H1 (cell line): ENCODE measurements around the gene ENOSF1. TPM values are rescaled to one million over a fixed set of nuclear protein-coding genes. Genes with fewer than 3 reads are reported as not detected.

Source experiments
- CTCF ChIA-PET: fragments of 300-600 bp; sonication (Branson Sonifier 250); formaldehyde crosslinking; loops from one replicate; lab custom pipeline; 2021; ENCODE audit not compliant: partially characterized antibody; lab: Charles Lee
- POLR2A ChIA-PET: fragments of 300-600 bp; sonication (Branson Sonifier 250); formaldehyde crosslinking; loops from one replicate; lab custom pipeline; 2021; ENCODE audit warnings: inconsistent platforms; ENCODE audit not compliant: partially characterized antibody; lab: Charles Lee
- DNase-seq, 2 experiments: peaks; one replicate each; pipeline versions ENCODE4 v3.0.0 to v3.0.0-alpha.2; 2010 to 2022; ENCODE audit warnings: low spot score in 2 of 2, low read depth in 1 of 2, mixed read lengths in 1 of 2
- FAIRE-seq: peaks from 2 replicates; lab custom pipeline; 2011; peaks lifted over from hg19 to GRCh38; lab: Jason Lieb, UNC
- H2AFZ ChIP-seq: 2 replicates; pipeline ENCODE4 v1.8.1; 2012; ENCODE audit warnings: low read length, inconsistent platforms
- H2AK5ac ChIP-seq: 2 replicates; pipeline ENCODE4 v1.6.1; 2013; ENCODE audit warnings: low read depth, low read length
- H2BK120ac ChIP-seq: replicated peaks from 2 replicates; pipeline ENCODE3; 2013; ENCODE audit warnings: low read depth, low read length, inconsistent platforms
- H2BK12ac ChIP-seq: 2 replicates; pipeline ENCODE4 v1.6.1; 2013; ENCODE audit warnings: low read depth, low read length
- H2BK15ac ChIP-seq: 2 replicates; pipeline ENCODE4 v1.6.1; 2013; ENCODE audit warnings: low read length
- H2BK20ac ChIP-seq: 2 replicates; pipeline ENCODE4 v1.6.1; 2013; ENCODE audit warnings: low read length
- H2BK5ac ChIP-seq: 2 replicates; pipeline ENCODE4 v1.6.1; 2013; ENCODE audit warnings: low read depth, low read length
- H3K14ac ChIP-seq: 2 replicates; pipeline ENCODE4 v1.6.1; 2013; ENCODE audit warnings: inconsistent platforms; ENCODE audit not compliant: insufficient read length
- H3K18ac ChIP-seq: 2 replicates; pipeline ENCODE4 v1.6.1; 2013; ENCODE audit warnings: low read length; ENCODE audit errors: extremely low read depth
- H3K23ac ChIP-seq: 2 replicates; pipeline ENCODE4 v1.6.1; 2013; ENCODE audit warnings: inconsistent platforms; ENCODE audit not compliant: insufficient read length
- H3K23me2 ChIP-seq: 2 replicates; pipeline ENCODE4 v1.6.1; 2013; ENCODE audit warnings: low read depth, low read length
- H3K27ac ChIP-seq: 2 replicates; pipeline ENCODE4 v1.6.1; 2011; ENCODE audit warnings: low read depth, low read length, inconsistent platforms
- H3K27me3 ChIP-seq, 4 experiments: replicated peaks in 1 of 4; 1 replicate in 1 of 4; 2 replicates in 3 of 4; pipeline versions ENCODE4 v1.6.1 to v1.8.1; 2011 to 2013; ENCODE audit warnings: low read length in 3 of 4, mild to moderate bottlenecking in 3 of 4, inconsistent platforms in 2 of 4, mixed read lengths in 2 of 4, moderate library complexity in 1 of 4; ENCODE audit not compliant: control insufficient read depth in 3 of 4, insufficient read depth in 3 of 4; ENCODE audit errors: extremely low read depth in 1 of 4
- H3K36me3 ChIP-seq, 4 experiments: 2 replicates each; pipeline versions ENCODE4 v1.6.1 to v1.8.1; 2011 to 2013; ENCODE audit warnings: mild to moderate bottlenecking in 4 of 4, low read length in 3 of 4, moderate library complexity in 2 of 4, control low read depth in 1 of 4, inconsistent platforms in 1 of 4; ENCODE audit not compliant: insufficient read depth in 4 of 4, control insufficient read depth in 2 of 4
- H3K4ac ChIP-seq: replicated peaks from 2 replicates; pipeline ENCODE3; 2013; ENCODE audit warnings: low read length, low read depth, mixed read lengths, inconsistent platforms; ENCODE audit not compliant: insufficient read length
- H3K4me1 ChIP-seq, 4 experiments: replicated peaks in 1 of 4; 1 replicate in 1 of 4; 2 replicates in 3 of 4; pipeline versions ENCODE4 v1.6.1 to v1.8.1; 2011 to 2013; ENCODE audit warnings: low read length in 3 of 4, inconsistent platforms in 2 of 4, mixed read lengths in 1 of 4; ENCODE audit not compliant: insufficient read depth in 4 of 4, control insufficient read depth in 3 of 4
- H3K4me2 ChIP-seq, 2 experiments: 2 replicates each; pipeline versions ENCODE4 v1.6.1 to v1.8.1; 2011 to 2013; ENCODE audit warnings: low read depth in 2 of 2, low read length in 2 of 2, control low read depth in 1 of 2, inconsistent platforms in 1 of 2, mild to moderate bottlenecking in 1 of 2; ENCODE audit not compliant: insufficient read depth in 1 of 2
- H3K4me3 ChIP-seq, 4 experiments: fragments of 200-600, 300-600 bp in 1 of 4; sonication (generic), shearing (Covaris generic), sonication (Bioruptor Twin) in 1 of 4; 2 replicates each; pipeline versions ENCODE4 v1.5.1 to v1.8.1; 2011 to 2016; ENCODE audit warnings: low read length in 4 of 4, low read depth in 3 of 4, control low read depth in 2 of 4, inconsistent platforms in 2 of 4, mild to moderate bottlenecking in 2 of 4, mixed read lengths in 1 of 4, moderate library complexity in 1 of 4; ENCODE audit not compliant: insufficient read depth in 2 of 4; ENCODE audit errors: extremely low read depth in 1 of 4
- H3K56ac ChIP-seq: replicated peaks from 2 replicates; pipeline ENCODE3; 2013; ENCODE audit warnings: low read depth, mild to moderate bottlenecking, mixed read lengths, low read length, inconsistent platforms; ENCODE audit not compliant: insufficient read length
- H3K79me1 ChIP-seq: 2 replicates; pipeline ENCODE4 v1.6.1; 2013; ENCODE audit warnings: low read depth, low read length, control low read depth
- H3K79me2 ChIP-seq, 2 experiments: 2 replicates each; pipeline versions ENCODE4 v1.6.1 to v1.8.1; 2012 to 2013; ENCODE audit warnings: low read length in 2 of 2, mild to moderate bottlenecking in 2 of 2, inconsistent platforms in 1 of 2; ENCODE audit not compliant: insufficient read depth in 2 of 2, control insufficient read depth in 1 of 2
- H3K9ac ChIP-seq, 4 experiments: replicated peaks in 1 of 4; 1 replicate in 1 of 4; 2 replicates in 3 of 4; pipeline versions ENCODE4 v1.6.1 to v1.8.1; 2011 to 2013; ENCODE audit warnings: low read depth in 3 of 4, low read length in 3 of 4, control low read depth in 2 of 4, mild to moderate bottlenecking in 2 of 4, moderate library complexity in 2 of 4, inconsistent platforms in 1 of 4; ENCODE audit errors: extremely low read depth in 1 of 4
- H3K9me3 ChIP-seq, 2 experiments: 2 replicates each; pipeline versions ENCODE4 v1.6.1 to v1.8.1; 2012 to 2013; ENCODE audit warnings: mild to moderate bottlenecking in 2 of 2, moderate library complexity in 2 of 2, control low read depth in 1 of 2, inconsistent platforms in 1 of 2, low read depth in 1 of 2, low read length in 1 of 2, mixed read lengths in 1 of 2; ENCODE audit not compliant: insufficient read depth in 2 of 2
- H4K20me1 ChIP-seq, 2 experiments: replicated peaks in 1 of 2; 2 replicates each; pipeline versions ENCODE3 to v1.8.1; 2011 to 2013; ENCODE audit warnings: inconsistent platforms in 2 of 2, low read length in 2 of 2, mild to moderate bottlenecking in 1 of 2; ENCODE audit not compliant: insufficient read depth in 2 of 2, control insufficient read depth in 1 of 2
- H4K5ac ChIP-seq: 2 replicates; pipeline ENCODE4 v1.6.1; 2013; ENCODE audit warnings: low read length, low read depth, mixed read lengths, inconsistent platforms; ENCODE audit not compliant: insufficient read length
- H4K8ac ChIP-seq: 2 replicates; pipeline ENCODE4 v1.8.0; 2013; ENCODE audit warnings: mild to moderate bottlenecking, moderate library complexity, low read length, inconsistent platforms; ENCODE audit not compliant: insufficient read depth; ENCODE audit errors: extremely low read depth
- H4K91ac ChIP-seq: replicated peaks from 2 replicates; pipeline ENCODE3; 2013; ENCODE audit warnings: low read length, mixed read lengths, inconsistent platforms; ENCODE audit not compliant: insufficient read length
- CBX5 ChIP-seq: fragments of 300-800, 300-1000 bp; sonication (generic); IDR thresholded peaks from 2 replicates; pipeline ENCODE4 v1.7.1; 2016; ENCODE audit warnings: antibody characterized with exemption, low read length, low read depth
- E2F6 ChIP-seq: IDR thresholded peaks from 2 replicates; pipeline ENCODE4 v1.6.1; 2012; ENCODE audit warnings: inconsistent platforms
- EP300 ChIP-seq, 2 experiments: IDR thresholded peaks; 1 replicate in 1 of 2; 2 replicates in 1 of 2; pipeline ENCODE4 v1.6.1; 2011 to 2012; ENCODE audit warnings: low read depth in 2 of 2, low read length in 2 of 2, mild to moderate bottlenecking in 2 of 2, borderline replicate concordance in 1 of 2, inconsistent platforms in 1 of 2, moderate library complexity in 1 of 2
- FOSL1 ChIP-seq: IDR thresholded peaks from 2 replicates; pipeline ENCODE4 v1.6.1; 2011; ENCODE audit warnings: mild to moderate bottlenecking, low read depth, low read length, moderate library complexity; ENCODE audit not compliant: insufficient read depth
- GABPA ChIP-seq: IDR thresholded peaks from 2 replicates; pipeline ENCODE4 v1.6.1; 2011; ENCODE audit warnings: mild to moderate bottlenecking, low read length, moderate library complexity, borderline replicate concordance; ENCODE audit not compliant: insufficient read depth
- JUN ChIP-seq: IDR thresholded peaks from 2 replicates; pipeline ENCODE4 v1.6.1; 2011; ENCODE audit warnings: low read depth, mild to moderate bottlenecking, improper control_type of control experiment, low read length
- POU5F1 ChIP-seq: IDR thresholded peaks from 2 replicates; pipeline ENCODE4 v1.6.1; 2011; ENCODE audit warnings: low read depth, mild to moderate bottlenecking, low read length, moderate library complexity
- RFX5 ChIP-seq: IDR thresholded peaks from 2 replicates; pipeline ENCODE4 v1.6.1; 2011; ENCODE audit warnings: low read depth, low read length, improper control_type of control experiment, borderline replicate concordance
- SIN3A ChIP-seq, 2 experiments: IDR thresholded peaks in 1 of 2; conservative IDR thresholded peaks in 1 of 2; 2 replicates each; pipeline ENCODE4 v1.6.1; 2011 to 2012; ENCODE audit warnings: low read length in 2 of 2, improper control_type of control experiment in 1 of 2, low read depth in 1 of 2, mild to moderate bottlenecking in 1 of 2
- SP4 ChIP-seq: IDR thresholded peaks from 2 replicates; pipeline ENCODE4 v1.6.1; 2012; ENCODE audit warnings: low read length, inconsistent platforms
- TCF12 ChIP-seq: IDR thresholded peaks from 2 replicates; pipeline ENCODE4 v1.6.1; 2011; ENCODE audit warnings: low read depth, mild to moderate bottlenecking, low read length
- TEAD4 ChIP-seq: IDR thresholded peaks from 2 replicates; pipeline ENCODE4 v1.6.1; 2012; ENCODE audit warnings: low read depth, low read length, inconsistent platforms, mixed read lengths
- WGBS, 2 experiments: shearing (Covaris generic) in 1 of 2; methylation state at CpG; one replicate each; pipeline versions ENCODE4 v1.1.6 to v1.1.7; 2013 to 2015; ENCODE audit warnings: low lambda C conversion rate in 2 of 2, mixed read lengths in 2 of 2, inconsistent platforms in 1 of 2, low coverage in 1 of 2, missing lambda C conversion rate in 1 of 2; ENCODE audit not compliant: insufficient replicate concordance in 2 of 2, insufficient coverage in 1 of 2, insufficient read length in 1 of 2; ENCODE audit errors: extremely low coverage in 1 of 2, missing lambda C conversion rate in 1 of 2; 5-methylcytosine and 5-hydroxymethylcytosine counted together
- polyA plus RNA-seq, 7 experiments: library from polyadenylated mRNA; depleted of rRNA in 3 of 7; stranded (reverse) in 5 of 7; unstranded in 2 of 7; fragments of >200 nt in 5 of 7; fragments of 200-250 nt in 2 of 7; gene quantifications; 1 replicate in 5 of 7; 2 replicates in 1 of 7; 4 replicates in 1 of 7; pipeline versions ENCODE4 v1.2.1 to v1.2.3, GENCODE V29; 2011 to 2013; ENCODE audit warnings: missing spikeins in 2 of 7, mixed read lengths in 2 of 7
- total RNA-seq: library from RNA; stranded (reverse); fragmentation: NEBNext Ultra II Directional; extraction: Animal tissue kit (Norgen Biotek cat#: 25700); gene quantifications from 2 replicates; pipeline ENCODE4 v1.2.1, GENCODE V29; 2021

ENOSF1 gene
- total and polyA plus RNA-seq, 2 of the 8 experiments (the other 6 are each of a cell fraction or from before 2014, with no cell fraction given): 15.4 to 26.4 TPM

DNA sequence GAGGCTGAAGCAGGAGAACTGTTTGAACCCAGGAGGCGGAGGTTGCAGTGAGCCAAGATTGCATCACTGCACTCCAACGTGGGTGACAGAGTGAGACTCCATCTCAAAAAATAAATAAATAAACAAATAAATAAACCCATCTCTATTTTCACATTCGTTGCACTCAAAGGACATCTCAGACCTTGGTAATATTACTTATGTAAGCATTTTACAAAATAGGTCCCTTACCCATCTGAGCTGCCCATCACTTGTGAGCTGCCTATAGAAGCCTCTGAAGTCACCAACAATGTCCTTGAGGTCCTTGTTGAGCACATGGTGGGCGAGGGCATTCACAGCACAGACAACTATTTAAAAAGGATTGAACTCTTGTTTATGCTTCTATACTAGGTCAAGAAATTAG, 15.4 kb downstream of the ENOSF1 start:
- ChIA-PET CTCF (interaction anchor here (0.8 to 4.2 kb wide), 7 partner anchors 11 to 143 kb away, joined by 3 to 20 read pairs (median 3); no protein-coding TSS in a partner anchor), POLR2A (interaction anchor here (1.6 kb wide), 1 partner anchor 16 kb away, joined by 5 read pairs; the partner anchor contains the start of gene ENOSF1)
- H4K5ac ChIP-seq: no peak overlapping the region
- H3K9ac ChIP-seq: no peak overlapping the region
- H2AK5ac ChIP-seq: no peak overlapping the region
- H3K4me1 ChIP-seq: no peaks in the 10 kb centered on the region; a peak in 1 of 7 replicates
- H3K56ac ChIP-seq: no peak overlapping the region
- no peak for DNase-seq
- H2AFZ ChIP-seq: no peak overlapping the region
- H2BK15ac ChIP-seq: no peak overlapping the region
- H3K23me2 ChIP-seq: no peaks in the 10 kb centered on the region
- H3K27ac ChIP-seq: no peak overlapping the region
- FAIRE-seq: no peak
- no peak overlapping the region for H2BK12ac ChIP-seq
- no peak overlapping the region for H3K14ac ChIP-seq
- H3K4me2 ChIP-seq: no peak overlapping the region
- H4K91ac ChIP-seq: no peak overlapping the region
- H3K36me3 ChIP-seq: peaks cover 0 to 13% (median 4%) of the 10 kb centered on the region in 4 experiments; a peak in 2 of 8 replicates
- no peak overlapping the region for H3K4ac ChIP-seq
- H3K79me2 ChIP-seq: no peaks in the 10 kb centered on the region
- H4K8ac ChIP-seq: no peak overlapping the region
- no peak overlapping the region for H2BK20ac ChIP-seq
- no peak overlapping the region for H3K18ac ChIP-seq
- H2BK5ac ChIP-seq: no peak overlapping the region
- no peak overlapping the region for H3K23ac ChIP-seq
- no peak overlapping the region for H2BK120ac ChIP-seq
- no peaks in the 10 kb centered on the region for H3K9me3 ChIP-seq
- peaks cover 1 to 6% of the 10 kb centered on the region in 2 experiments for H4K20me1 ChIP-seq
- no peaks in the 10 kb centered on the region for H3K27me3 ChIP-seq
- no peaks in the 10 kb centered on the region for H3K79me1 ChIP-seq
- 89% methylated on average over 4 of the region's 4 CpGs; no CpG with 5 or more reads in 1 of the 2 experiments for WGBS, 2 experiments
- no peak overlapping the region for H3K4me3 ChIP-seq
- TF ChIP-seq JUN (no peak), SIN3A (conservative IDR thresholded peaks at IDR 0.05 in 1 of 2, IDR thresholded peaks at IDR 0.05 in 1 of 2; ENCODE audit: low read depth in 1 of 2, low read length in 2 of 2) (no peak), POU5F1 (no peak), TEAD4 (no peak), FOSL1 (no peak), TCF12 (no peak), RFX5 (no peak), CBX5 (no peak), SP4 (no peak), E2F6 (no peak), GABPA (no peak), EP300 (IDR thresholded peaks at IDR 0.05; ENCODE audit: borderline replicate concordance in 1 of 2, low read depth in 2 of 2, low read length in 2 of 2) (no peak)
